Measurements from ENCODE around the gene OR52M1.

OR52M1 gene

DNA sequence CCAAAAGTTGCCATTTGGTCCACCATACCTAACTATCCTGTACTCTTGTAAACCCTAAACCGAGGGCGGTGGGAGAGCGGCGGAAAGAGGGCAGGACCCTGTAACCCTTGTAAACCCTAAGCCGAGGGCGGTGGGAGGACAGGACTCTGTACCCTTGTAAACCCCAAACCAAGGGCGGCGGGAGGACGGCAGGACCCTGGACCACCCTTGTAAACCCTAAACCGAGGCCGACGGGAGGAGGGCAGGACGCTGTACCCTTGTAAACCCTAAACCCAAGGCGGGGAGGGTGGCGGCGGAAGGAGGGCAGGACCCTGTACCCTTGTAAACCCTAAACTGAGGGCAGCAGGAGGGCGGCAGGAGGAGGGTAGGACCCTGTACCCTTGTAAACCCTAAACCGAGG lies 24.1 kb downstream of the OR52M1 start:
- no peak for DNase-seq (ENCODE audit: low read depth)

- no peak for DNase-seq (ENCODE audit: low read depth)
These were observed 31.9 kb downstream of the OR52M1 start for GRCh38 chr11:4576880-4577279.

GRCh38 chr11:4577761-4578160 lies 32.8 kb downstream of the OR52M1 start:
- no peak for DNase-seq (ENCODE audit: low read depth)

DNA sequence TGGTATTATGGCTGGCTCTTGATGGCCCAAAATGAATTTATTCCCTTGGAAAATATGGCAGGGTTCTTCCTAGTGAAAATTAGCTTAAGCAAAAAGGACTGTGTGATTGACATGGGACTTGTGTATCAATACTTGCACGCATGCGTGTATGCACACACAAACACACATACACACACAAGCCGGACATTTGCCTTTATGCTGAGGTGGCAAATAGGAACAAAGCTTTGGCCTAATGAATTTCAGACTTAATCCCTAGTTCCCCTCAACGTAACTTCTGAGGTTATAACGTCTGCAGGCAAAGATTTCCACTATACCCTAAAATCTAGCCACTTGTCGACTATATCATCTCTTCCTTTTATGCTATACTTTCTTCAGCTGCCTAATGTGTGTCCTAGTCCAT lies 33.6 kb downstream of the OR52M1 start:
- no peak for DNase-seq (ENCODE audit: low read depth)

- no peak for DNase-seq (ENCODE audit: low read depth)
These were observed 35.1 kb downstream of the OR52M1 start for GRCh38 chr11:4580124-4580523.

DNA sequence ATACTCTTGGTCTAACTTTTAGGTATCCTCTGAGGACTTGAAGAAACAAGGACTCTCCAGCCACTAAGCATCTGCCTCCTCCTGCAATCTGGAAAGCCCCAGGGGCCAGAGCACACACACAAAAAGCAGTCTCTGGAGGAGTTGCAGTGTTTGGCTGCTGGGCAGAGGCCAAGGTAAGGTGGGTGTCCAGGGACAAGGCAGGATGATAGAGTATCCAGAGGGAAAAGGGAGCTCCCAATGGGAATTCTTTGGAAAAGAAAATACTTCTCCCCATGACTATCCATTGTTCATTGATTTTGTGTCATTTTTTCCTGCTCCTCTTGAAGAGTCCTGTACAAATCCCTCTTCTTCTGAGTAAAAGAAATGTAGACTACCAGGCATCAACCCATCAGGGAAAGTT lies 36.5 kb downstream of the OR52M1 start, which contains the start of gene OR52I2:
TSS of gene OR52I2 (plus strand) at position 301 of the 400 bp plus-strand sequence.
- DNase-seq (ENCODE audit: low read depth) = no peak

GRCh38 chr11:4589017-4589416 lies 44.0 kb downstream of the OR52M1 start:
- DNase-seq (ENCODE audit: low read depth) = no peak

- DNase-seq (ENCODE audit: low read depth) = no peak
These were observed 48.7 kb downstream of the OR52M1 start, which contains the start of gene OR52I1 for GRCh38 chr11:4593739-4594138. OR52I1 (plus strand) TSS chr11:4594039; CDS start chr11:4594039, 0 bp downstream.
